Stomach (tissue), 4 donors: ENCODE measurements around the gene BRMS1.

Experiments
- EP300 ChIP-seq: sonication (generic); formaldehyde crosslinking; IDR thresholded peaks from one replicate; pipeline ENCODE4 v1.6.1; 2017; ENCODE audit warnings: antibody characterized with exemption
- POLR2A ChIP-seq, 4 donors: fragments of 450-650 bp; IDR thresholded peaks; one replicate each; pipeline ENCODE4 v1.6.1; 2016; ENCODE audit warnings: antibody characterized with exemption in 4 of 4, control low read depth in 2 of 4, mild to moderate bottlenecking in 1 of 4, moderate library complexity in 1 of 4
- POLR2AphosphoS5 ChIP-seq, 3 donors: sonication (generic); formaldehyde crosslinking; IDR thresholded peaks; one replicate each; pipeline ENCODE4 v1.6.1; 2016; ENCODE audit warnings: antibody characterized with exemption in 3 of 3
- TF ChIP-seq, protein P1 (sequence below), 7 experiments: fragments of 450-650 bp in 4 of 7; fragments of 200-600 bp in 3 of 7; sonication (generic) in 3 of 7; IDR thresholded peaks; one replicate each; pipeline ENCODE4 v1.5.1; 2016 to 2019; ENCODE audit warnings: antibody characterized with exemption in 7 of 7, control low read depth in 2 of 7, mild to moderate bottlenecking in 1 of 7

DNA sequence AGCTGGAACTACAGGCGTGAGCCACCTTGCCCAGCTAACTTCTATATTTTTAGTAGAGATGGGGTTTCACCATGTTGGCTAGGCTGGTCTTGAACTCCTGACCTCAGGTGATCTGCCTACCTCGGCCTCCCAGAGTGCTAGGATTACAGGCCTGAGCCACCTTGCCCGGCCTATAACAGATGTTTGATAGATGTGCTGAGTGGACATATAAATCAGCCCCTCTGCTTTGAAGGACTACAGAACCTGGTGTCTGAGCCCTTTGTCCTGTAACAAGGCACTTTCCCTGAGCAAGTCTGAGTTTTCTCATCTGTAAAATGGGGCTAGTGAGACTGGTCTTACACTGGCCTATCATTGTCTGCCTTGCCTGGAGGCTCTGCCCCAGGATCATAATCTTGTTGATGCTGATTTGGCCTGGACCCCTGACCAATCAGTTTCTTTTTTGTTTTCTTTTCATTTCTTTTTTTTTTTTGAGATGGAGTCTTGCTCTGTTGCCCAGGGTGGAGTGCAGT is 15.7 kb downstream of the BRMS1 start:
- TF ChIP-seq, protein P1, sequence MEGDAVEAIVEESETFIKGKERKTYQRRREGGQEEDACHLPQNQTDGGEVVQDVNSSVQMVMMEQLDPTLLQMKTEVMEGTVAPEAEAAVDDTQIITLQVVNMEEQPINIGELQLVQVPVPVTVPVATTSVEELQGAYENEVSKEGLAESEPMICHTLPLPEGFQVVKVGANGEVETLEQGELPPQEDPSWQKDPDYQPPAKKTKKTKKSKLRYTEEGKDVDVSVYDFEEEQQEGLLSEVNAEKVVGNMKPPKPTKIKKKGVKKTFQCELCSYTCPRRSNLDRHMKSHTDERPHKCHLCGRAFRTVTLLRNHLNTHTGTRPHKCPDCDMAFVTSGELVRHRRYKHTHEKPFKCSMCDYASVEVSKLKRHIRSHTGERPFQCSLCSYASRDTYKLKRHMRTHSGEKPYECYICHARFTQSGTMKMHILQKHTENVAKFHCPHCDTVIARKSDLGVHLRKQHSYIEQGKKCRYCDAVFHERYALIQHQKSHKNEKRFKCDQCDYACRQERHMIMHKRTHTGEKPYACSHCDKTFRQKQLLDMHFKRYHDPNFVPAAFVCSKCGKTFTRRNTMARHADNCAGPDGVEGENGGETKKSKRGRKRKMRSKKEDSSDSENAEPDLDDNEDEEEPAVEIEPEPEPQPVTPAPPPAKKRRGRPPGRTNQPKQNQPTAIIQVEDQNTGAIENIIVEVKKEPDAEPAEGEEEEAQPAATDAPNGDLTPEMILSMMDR (IDR thresholded peaks at IDR 0.05): no peak
- TF ChIP-seq POLR2AphosphoS5 (IDR thresholded peaks at IDR 0.05) (no peak), POLR2A (IDR thresholded peaks at IDR 0.05) (no peak), EP300 (no peak)
